GM18517 (cell line): ENCODE results near the gene GCN1.
"Not testable (repeated sequence)": the region's sequence is repeated elsewhere in the genome, so short reads cannot be mapped to it uniquely, and the experiment has no call there.

Experiments
- ATAC-seq: cut with Tn5 transposase; IDR thresholded peaks from one replicate; pipeline ENCODE4 v1.9.1; 2021; ENCODE audit warnings: mild to moderate bottlenecking, moderate library complexity; ENCODE audit not compliant: unreplicated experiment

GCN1 gene

GRCh38 chr12:120215766-120216735 lies 21.5 kb upstream of the GCN1 start:
- no peak for ATAC-seq

- no peak for ATAC-seq
Measured at GRCh38 chr12:120215357-120215735, 20.8 kb upstream of the GCN1 start.

- no peak for ATAC-seq
Measured at GRCh38 chr12:120214626-120215356, 20.3 kb upstream of the GCN1 start.

- no peak for ATAC-seq
Measured at GRCh38 chr12:120213758-120214157, 19.2 kb upstream of the GCN1 start.

GRCh38 chr12:120213182-120213581 lies 18.7 kb upstream of the GCN1 start:
- not testable (repeated sequence) for ATAC-seq

GRCh38 chr12:120212301-120212700 lies 17.8 kb upstream of the GCN1 start:
- no peak for ATAC-seq

GRCh38 chr12:120211904-120212283 lies 17.4 kb upstream of the GCN1 start:
- ATAC-seq, result no peak

- no peak for ATAC-seq
Measured at GRCh38 chr12:120211243-120211903, 16.9 kb upstream of the GCN1 start.

- no peak for ATAC-seq
Measured at GRCh38 chr12:120209851-120210250, 15.3 kb upstream of the GCN1 start.

- no peak for ATAC-seq
Measured at GRCh38 chr12:120207227-120207626, 12.7 kb upstream of the GCN1 start.

- ATAC-seq, result not testable (repeated sequence)
Measured at GRCh38 chr12:120206781-120207180, 12.3 kb upstream of the GCN1 start.

GRCh38 chr12:120206228-120206627 lies 11.7 kb upstream of the GCN1 start:
- ATAC-seq, result no peak

- ATAC-seq, result no peak
Measured at GRCh38 chr12:120204171-120204570, 9.7 kb upstream of the GCN1 start.

GRCh38 chr12:120200364-120200800 lies 5.9 kb upstream of the GCN1 start:
- ATAC-seq, result no peak

- ATAC-seq, result no peak
Measured at GRCh38 chr12:120199595-120200306, 5.2 kb upstream of the GCN1 start.

- ATAC-seq, result no peak
Measured at GRCh38 chr12:120199025-120199424, 4.5 kb upstream of the GCN1 start.

GRCh38 chr12:120197542-120197887 lies 3.0 kb upstream of the GCN1 start:
- no peak for ATAC-seq

GRCh38 chr12:120196817-120197541 lies 2.5 kb upstream of the GCN1 start:
- not testable (repeated sequence) for ATAC-seq

- no peak for ATAC-seq
Measured at GRCh38 chr12:120196363-120196762, 1.8 kb upstream of the GCN1 start.

GRCh38 chr12:120194226-120194533 lies 335 bp downstream of the GCN1 start:
- peak; percentile 25 for ATAC-seq
